ENCODE measurements around the gene IQSEC2.

Gene IQSEC2

GRCh38 chrX:53241558-53241957 lies 39.8 kb downstream of the IQSEC2 start:
- H3K4me1 Mint-ChIP-seq = no peaks in the 10 kb centered on the region
- H3K27ac Mint-ChIP-seq = no peak overlapping the region
- no peak overlapping the region for H3K4me3 Mint-ChIP-seq
- no peaks in the 10 kb centered on the region for H3K27me3 Mint-ChIP-seq (ENCODE audit: low read depth)
- peaks cover 15% of the 10 kb centered on the region for H3K9me3 Mint-ChIP-seq
- no peak for TF ChIP-seq CTCF (IDR thresholded peaks at IDR 0.05; ENCODE audit: unreplicated experiment in 3 of 3)
- H3K36me3 Mint-ChIP-seq (ENCODE audit: low read depth) = peaks cover 10% of the 10 kb centered on the region

- TF ChIP-seq CTCF (IDR thresholded peaks at IDR 0.05; ENCODE audit: unreplicated experiment in 3 of 3) = no peak
- Mint-ChIP-seq H3K27ac (no peak overlapping the region), H3K9me3 (peaks cover 11% of the 10 kb centered on the region), H3K4me3 (no peak overlapping the region), H3K36me3 (ENCODE audit: low read depth) (peaks cover 10% of the 10 kb centered on the region), H3K4me1 (no peaks in the 10 kb centered on the region), H3K27me3 (ENCODE audit: low read depth) (no peaks in the 10 kb centered on the region)
Observed at GRCh38 chrX:53239474-53239873, 41.9 kb downstream of the IQSEC2 start.

- no peak overlapping the region for H3K4me3 Mint-ChIP-seq
- H3K36me3 Mint-ChIP-seq (ENCODE audit: low read depth) = peaks cover 10% of the 10 kb centered on the region
- H3K27ac Mint-ChIP-seq = no peak overlapping the region
- H3K9me3 Mint-ChIP-seq = peaks cover 8% of the 10 kb centered on the region
- TF ChIP-seq CTCF (IDR thresholded peaks at IDR 0.05; ENCODE audit: unreplicated experiment in 3 of 3) = no peak
- H3K4me1 Mint-ChIP-seq = no peaks in the 10 kb centered on the region
- H3K27me3 Mint-ChIP-seq (ENCODE audit: low read depth) = no peaks in the 10 kb centered on the region
Observed at GRCh38 chrX:53237056-53237455, 44.3 kb downstream of the IQSEC2 start.

GRCh38 chrX:53236025-53236679 lies 45.2 kb downstream of the IQSEC2 start:
- no peak overlapping the region for H3K4me3 Mint-ChIP-seq
- TF ChIP-seq CTCF (IDR thresholded peaks at IDR 0.05; ENCODE audit: unreplicated experiment in 3 of 3) = no peak
- peaks cover 8% of the 10 kb centered on the region for H3K9me3 Mint-ChIP-seq
- no peak overlapping the region for H3K27ac Mint-ChIP-seq
- H3K36me3 Mint-ChIP-seq (ENCODE audit: low read depth) = peaks cover 8% of the 10 kb centered on the region
- no peaks in the 10 kb centered on the region for H3K27me3 Mint-ChIP-seq (ENCODE audit: low read depth)
- no peaks in the 10 kb centered on the region for H3K4me1 Mint-ChIP-seq

- no peaks in the 10 kb centered on the region for H3K27me3 Mint-ChIP-seq (ENCODE audit: low read depth)
- no peaks in the 10 kb centered on the region for H3K4me1 Mint-ChIP-seq
- H3K36me3 Mint-ChIP-seq (ENCODE audit: low read depth) = peaks cover 8% of the 10 kb centered on the region
- no peak for TF ChIP-seq CTCF (IDR thresholded peaks at IDR 0.05; ENCODE audit: unreplicated experiment in 3 of 3)
- H3K4me3 Mint-ChIP-seq = no peak overlapping the region
- H3K27ac Mint-ChIP-seq = no peak overlapping the region
- peaks cover 8% of the 10 kb centered on the region for H3K9me3 Mint-ChIP-seq
Observed at GRCh38 chrX:53235566-53235965, 45.8 kb downstream of the IQSEC2 start.

GRCh38 chrX:53234484-53234883 lies 46.9 kb downstream of the IQSEC2 start:
- Mint-ChIP-seq H3K4me3 (no peak overlapping the region), H3K4me1 (no peaks in the 10 kb centered on the region), H3K27me3 (ENCODE audit: low read depth) (no peaks in the 10 kb centered on the region), H3K9me3 (peaks cover 8% of the 10 kb centered on the region), H3K27ac (no peak overlapping the region), H3K36me3 (ENCODE audit: low read depth) (peaks cover 8% of the 10 kb centered on the region)
- TF ChIP-seq CTCF (IDR thresholded peaks at IDR 0.05; ENCODE audit: unreplicated experiment in 3 of 3) = no peak

Measured in nephron (organoid).